H1 (cell line): Measurements from ENCODE around the gene MGAT4D.

Source experiments
- ASH2L ChIP-seq: fragments of 200-600, 300-600 bp; sonication (generic); IDR thresholded peaks from one replicate; pipeline ENCODE4 v1.7.1; 2017; ENCODE audit warnings: low read length
- CTCF ChIP-seq, 3 experiments: IDR thresholded peaks; 1 replicate in 2 of 3; 2 replicates in 1 of 3; pipeline versions ENCODE4 v1.5.1 to v1.6.1; 2011; ENCODE audit warnings: low read length in 3 of 3, mild to moderate bottlenecking in 3 of 3, inconsistent platforms in 2 of 3, low read depth in 1 of 3, moderate library complexity in 1 of 3; ENCODE audit not compliant: insufficient read depth in 1 of 3; ENCODE audit errors: control extremely low read depth in 1 of 3
- POLR2A ChIP-seq, 2 experiments: IDR thresholded peaks; 1 replicate in 1 of 2; 2 replicates in 1 of 2; pipeline ENCODE4 v1.6.1; 2011; ENCODE audit warnings: low read depth in 2 of 2, low read length in 2 of 2, mild to moderate bottlenecking in 2 of 2; ENCODE audit errors: control extremely low read depth in 1 of 2

- no peak for TF ChIP-seq ASH2L
- no peak for TF ChIP-seq POLR2A (IDR thresholded peaks at IDR 0.05; ENCODE audit: control extremely low read depth in 1 of 2, low read depth in 2 of 2, low read length in 2 of 2)
- TF ChIP-seq CTCF (IDR thresholded peaks at IDR 0.05; ENCODE audit: control extremely low read depth in 1 of 3, insufficient read depth in 1 of 3, low read depth in 1 of 3, low read length in 3 of 3), result no peak
Observed at GRCh38 chr4:140483445-140483844, 14.6 kb downstream of the MGAT4D start.
